H1 (cell line): ENCODE measurements around the gene S100A6.
"Not testable (repeated sequence)": the region's sequence is repeated elsewhere in the genome, so short reads cannot be mapped to it uniquely, and the experiment has no call there.

Experiments used
- ATF2 ChIP-seq: IDR thresholded peaks from 2 replicates; pipeline ENCODE4 v1.6.1; 2012; ENCODE audit warnings: low read length, inconsistent platforms
- CHD2 ChIP-seq: IDR thresholded peaks from 2 replicates; pipeline ENCODE4 v1.6.1; 2012; ENCODE audit warnings: low read length, improper control_type of control experiment
- FOSL1 ChIP-seq: IDR thresholded peaks from 2 replicates; pipeline ENCODE4 v1.6.1; 2011; ENCODE audit warnings: mild to moderate bottlenecking, low read depth, low read length, moderate library complexity; ENCODE audit not compliant: insufficient read depth
- JUN ChIP-seq: IDR thresholded peaks from 2 replicates; pipeline ENCODE4 v1.6.1; 2011; ENCODE audit warnings: low read depth, mild to moderate bottlenecking, improper control_type of control experiment, low read length
- JUND ChIP-seq: IDR thresholded peaks from 2 replicates; pipeline ENCODE4 v1.6.1; 2011; ENCODE audit warnings: mild to moderate bottlenecking, improper control_type of control experiment, low read length
- MAFK ChIP-seq: IDR thresholded peaks from 2 replicates; pipeline ENCODE4 v1.6.1; 2012; ENCODE audit warnings: low read depth, mild to moderate bottlenecking, improper control_type of control experiment, low read length
- MAX ChIP-seq: IDR thresholded peaks from 2 replicates; pipeline ENCODE4 v1.6.1; 2012; ENCODE audit warnings: inconsistent platforms
- PHF8 ChIP-seq: fragments of 200-600 bp; sonication (generic); conservative IDR thresholded peaks from 2 replicates; pipeline ENCODE4 v1.7.1; 2012; ENCODE audit warnings: low read depth, mild to moderate bottlenecking, inconsistent platforms, low read length, moderate library complexity
- POLR2A ChIP-seq, 2 experiments: IDR thresholded peaks; 1 replicate in 1 of 2; 2 replicates in 1 of 2; pipeline ENCODE4 v1.6.1; 2011; ENCODE audit warnings: low read depth in 2 of 2, low read length in 2 of 2, mild to moderate bottlenecking in 2 of 2; ENCODE audit errors: control extremely low read depth in 1 of 2
- RAD21 ChIP-seq, 2 experiments: IDR thresholded peaks in 1 of 2; conservative IDR thresholded peaks in 1 of 2; 2 replicates each; pipeline ENCODE4 v1.6.1; 2011; ENCODE audit warnings: low read depth in 2 of 2, low read length in 2 of 2, improper control_type of control experiment in 1 of 2, inconsistent platforms in 1 of 2, mild to moderate bottlenecking in 1 of 2, moderate library complexity in 1 of 2
- YY1 ChIP-seq: IDR thresholded peaks from 2 replicates; pipeline ENCODE4 v1.6.1; 2011; ENCODE audit warnings: low read depth, mild to moderate bottlenecking, low read length
- TF ChIP-seq, protein P1 (sequence below), 3 experiments: IDR thresholded peaks; 1 replicate in 2 of 3; 2 replicates in 1 of 3; pipeline versions ENCODE4 v1.5.1 to v1.6.1; 2011; ENCODE audit warnings: low read length in 3 of 3, mild to moderate bottlenecking in 3 of 3, inconsistent platforms in 2 of 3, low read depth in 1 of 3, moderate library complexity in 1 of 3; ENCODE audit not compliant: insufficient read depth in 1 of 3; ENCODE audit errors: control extremely low read depth in 1 of 3
- TF ChIP-seq, protein P2 (sequence below): IDR thresholded peaks from 2 replicates; pipeline ENCODE4 v1.6.1; 2011; ENCODE audit warnings: low read length, improper control_type of control experiment
- TF ChIP-seq, protein P3 (sequence below): IDR thresholded peaks from 2 replicates; pipeline ENCODE4 v1.6.1; 2011; ENCODE audit warnings: low read depth, mild to moderate bottlenecking, low read length; ENCODE audit not compliant: insufficient read depth

DNA sequence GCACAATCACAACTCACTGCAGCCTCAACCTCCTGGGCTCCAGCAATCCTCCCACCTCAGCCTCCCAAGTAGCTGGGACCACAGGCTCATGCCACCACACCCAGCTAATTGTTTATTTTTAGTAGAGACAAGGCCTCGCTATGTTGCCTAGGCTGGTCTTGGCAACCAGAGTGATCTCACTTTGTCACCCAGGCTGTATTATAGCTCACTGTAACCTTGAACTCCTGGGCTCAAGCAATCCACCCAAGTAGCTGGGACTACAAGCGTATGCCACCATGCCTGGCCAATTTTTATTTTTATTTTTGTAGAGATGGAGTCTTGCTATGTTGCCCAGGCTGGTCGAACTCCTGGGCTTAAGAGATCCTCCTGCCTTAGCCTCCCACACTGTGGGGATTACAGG lies 26.2 kb upstream of the S100A6 start:
- TF ChIP-seq JUN; YY1; PHF8; CHD2; ATF2; MAFK; MAX; POLR2A (IDR thresholded peaks at IDR 0.05; ENCODE audit: control extremely low read depth in 1 of 2, low read depth in 2 of 2, low read length in 2 of 2); FOSL1; RAD21 (IDR thresholded peaks at IDR 0.05 in 1 of 2, conservative IDR thresholded peaks at IDR 0.05 in 1 of 2; ENCODE audit: low read depth in 2 of 2, low read length in 2 of 2); JUND: not testable (repeated sequence)
- TF ChIP-seq, protein P1, sequence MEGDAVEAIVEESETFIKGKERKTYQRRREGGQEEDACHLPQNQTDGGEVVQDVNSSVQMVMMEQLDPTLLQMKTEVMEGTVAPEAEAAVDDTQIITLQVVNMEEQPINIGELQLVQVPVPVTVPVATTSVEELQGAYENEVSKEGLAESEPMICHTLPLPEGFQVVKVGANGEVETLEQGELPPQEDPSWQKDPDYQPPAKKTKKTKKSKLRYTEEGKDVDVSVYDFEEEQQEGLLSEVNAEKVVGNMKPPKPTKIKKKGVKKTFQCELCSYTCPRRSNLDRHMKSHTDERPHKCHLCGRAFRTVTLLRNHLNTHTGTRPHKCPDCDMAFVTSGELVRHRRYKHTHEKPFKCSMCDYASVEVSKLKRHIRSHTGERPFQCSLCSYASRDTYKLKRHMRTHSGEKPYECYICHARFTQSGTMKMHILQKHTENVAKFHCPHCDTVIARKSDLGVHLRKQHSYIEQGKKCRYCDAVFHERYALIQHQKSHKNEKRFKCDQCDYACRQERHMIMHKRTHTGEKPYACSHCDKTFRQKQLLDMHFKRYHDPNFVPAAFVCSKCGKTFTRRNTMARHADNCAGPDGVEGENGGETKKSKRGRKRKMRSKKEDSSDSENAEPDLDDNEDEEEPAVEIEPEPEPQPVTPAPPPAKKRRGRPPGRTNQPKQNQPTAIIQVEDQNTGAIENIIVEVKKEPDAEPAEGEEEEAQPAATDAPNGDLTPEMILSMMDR (IDR thresholded peaks at IDR 0.05; ENCODE audit: control extremely low read depth in 1 of 3, insufficient read depth in 1 of 3, low read depth in 1 of 3, low read length in 3 of 3): not testable (repeated sequence)
- TF ChIP-seq, protein P2, sequence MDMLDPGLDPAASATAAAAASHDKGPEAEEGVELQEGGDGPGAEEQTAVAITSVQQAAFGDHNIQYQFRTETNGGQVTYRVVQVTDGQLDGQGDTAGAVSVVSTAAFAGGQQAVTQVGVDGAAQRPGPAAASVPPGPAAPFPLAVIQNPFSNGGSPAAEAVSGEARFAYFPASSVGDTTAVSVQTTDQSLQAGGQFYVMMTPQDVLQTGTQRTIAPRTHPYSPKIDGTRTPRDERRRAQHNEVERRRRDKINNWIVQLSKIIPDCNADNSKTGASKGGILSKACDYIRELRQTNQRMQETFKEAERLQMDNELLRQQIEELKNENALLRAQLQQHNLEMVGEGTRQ: not testable (repeated sequence)
- TF ChIP-seq, protein P3, sequence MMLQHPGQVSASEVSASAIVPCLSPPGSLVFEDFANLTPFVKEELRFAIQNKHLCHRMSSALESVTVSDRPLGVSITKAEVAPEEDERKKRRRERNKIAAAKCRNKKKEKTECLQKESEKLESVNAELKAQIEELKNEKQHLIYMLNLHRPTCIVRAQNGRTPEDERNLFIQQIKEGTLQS: not testable (repeated sequence)
